Measurements from ENCODE around the gene ATG13.

ATG13 gene

DNA sequence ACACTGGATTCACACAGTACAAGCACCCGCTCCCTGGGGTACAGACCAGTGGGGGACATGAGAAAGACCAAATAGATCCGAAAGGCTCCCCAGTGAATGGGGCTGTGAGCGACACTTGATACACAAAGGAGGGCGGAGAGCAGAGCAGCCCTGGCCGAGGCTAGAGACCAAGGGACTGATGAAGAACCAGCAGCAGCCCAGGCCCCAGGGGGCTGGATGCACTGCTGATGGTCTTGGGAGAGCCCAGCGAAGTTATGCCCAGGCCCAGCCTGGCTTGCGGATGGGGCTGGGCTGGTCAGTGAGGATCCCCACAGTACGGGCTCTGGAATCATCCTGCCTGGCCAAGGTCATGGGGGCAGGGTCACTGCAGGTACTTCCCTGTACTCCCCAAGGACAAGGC, 59.8 kb downstream of the ATG13 start:
- DNase-seq, result no peak

DNA sequence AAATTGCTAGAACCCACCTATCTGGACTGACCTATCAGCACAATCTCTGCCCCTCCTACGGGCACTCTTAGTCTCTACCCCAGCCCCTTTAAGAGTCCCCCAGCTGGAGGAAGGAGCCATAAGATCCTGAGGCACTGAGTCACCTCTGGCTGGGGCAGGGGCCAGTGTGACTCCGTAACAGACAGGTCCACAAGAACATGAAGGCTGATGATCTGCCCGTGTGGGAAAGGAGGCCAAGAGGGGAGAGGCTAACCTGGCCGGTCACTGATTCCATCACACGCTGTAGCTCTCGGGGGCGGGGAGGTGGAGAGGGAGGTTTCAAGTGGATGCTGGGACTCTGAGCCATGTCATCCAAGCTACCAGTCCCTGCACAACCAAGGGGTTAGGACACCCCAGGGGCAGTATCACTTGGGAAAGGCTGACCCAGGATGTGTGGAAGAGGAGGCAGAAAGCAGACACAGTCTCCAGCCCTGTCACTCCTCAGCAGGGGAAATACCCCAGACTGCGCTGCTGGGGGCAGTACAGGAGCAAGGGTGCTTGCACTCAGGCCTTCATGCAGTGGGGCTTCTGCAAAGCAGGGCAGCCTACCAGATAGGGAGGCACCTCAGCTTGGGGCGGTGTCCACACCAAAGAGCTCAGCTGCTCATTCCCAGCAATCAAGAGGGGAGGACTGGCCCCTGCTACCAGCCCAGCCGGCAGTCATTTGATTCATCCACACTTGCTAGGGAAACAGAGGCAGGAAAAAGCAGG, 60.8 kb downstream of the ATG13 start:
- no peak for DNase-seq

DNA sequence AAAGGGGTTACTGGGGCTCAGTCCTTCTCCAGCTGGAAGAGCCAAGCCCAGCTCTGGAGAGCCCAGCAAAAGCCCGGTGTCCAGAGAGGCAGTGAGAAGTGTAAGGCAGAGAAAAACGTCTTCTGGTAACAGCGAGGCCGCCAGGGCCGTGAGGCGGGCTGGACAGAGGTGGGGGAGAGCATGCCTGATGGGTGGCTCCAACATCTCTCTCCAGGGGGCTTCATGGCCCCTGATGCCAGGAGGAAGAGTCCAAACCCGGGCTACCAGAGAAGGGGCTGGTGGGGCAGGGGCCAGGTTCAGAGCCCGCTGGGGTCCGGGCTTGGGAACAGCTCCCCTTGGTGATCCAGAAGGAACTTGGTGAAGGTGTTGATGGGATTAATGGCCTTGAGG, 61.4 kb downstream of the ATG13 start:
- DNase-seq, result no peak

DNA sequence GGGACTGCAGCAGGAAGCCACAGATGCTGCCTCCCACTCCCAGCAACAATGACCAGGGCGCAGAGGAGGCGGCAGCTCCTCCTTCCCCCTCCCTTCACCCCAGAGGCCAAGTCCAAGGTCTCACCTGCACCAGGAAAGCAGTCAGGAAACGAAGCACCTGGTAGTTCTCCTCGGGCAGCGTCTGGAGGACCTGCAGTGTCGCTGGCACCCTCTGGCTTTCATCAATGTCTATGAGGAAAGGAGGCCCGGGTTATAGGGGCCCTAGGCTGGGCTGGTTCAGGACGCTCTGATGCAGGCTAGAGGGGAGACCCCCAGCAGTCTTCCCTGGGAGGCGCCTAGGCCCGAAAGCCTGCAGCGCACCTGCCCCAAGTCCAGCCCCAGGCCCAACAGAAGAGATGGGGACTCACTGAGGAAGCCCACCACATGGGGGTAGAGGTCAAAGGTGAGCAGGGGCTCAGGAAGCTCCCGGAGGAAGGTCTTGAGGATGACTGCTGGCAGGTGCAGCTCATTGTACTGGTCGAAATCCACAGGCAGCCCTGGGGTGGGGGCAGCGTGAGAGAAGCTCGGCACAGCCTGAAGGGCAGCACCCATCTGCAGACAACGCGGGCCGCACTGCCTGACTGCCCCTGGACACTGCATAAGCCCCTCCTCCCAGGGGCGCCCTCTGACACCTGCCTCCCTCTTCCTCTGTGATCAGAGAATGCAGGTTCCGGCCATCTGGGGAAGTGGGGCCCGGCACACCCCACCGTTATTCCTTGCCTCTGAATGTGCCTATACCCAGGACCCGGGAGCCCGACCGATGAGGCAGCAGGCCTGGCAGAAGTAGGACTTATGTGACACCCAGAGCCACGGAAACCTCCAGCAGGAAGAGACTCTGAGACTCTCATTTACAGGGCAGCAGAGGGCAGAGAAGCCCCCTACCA, 62.1 kb downstream of the ATG13 start:
- no peak for DNase-seq

DNA sequence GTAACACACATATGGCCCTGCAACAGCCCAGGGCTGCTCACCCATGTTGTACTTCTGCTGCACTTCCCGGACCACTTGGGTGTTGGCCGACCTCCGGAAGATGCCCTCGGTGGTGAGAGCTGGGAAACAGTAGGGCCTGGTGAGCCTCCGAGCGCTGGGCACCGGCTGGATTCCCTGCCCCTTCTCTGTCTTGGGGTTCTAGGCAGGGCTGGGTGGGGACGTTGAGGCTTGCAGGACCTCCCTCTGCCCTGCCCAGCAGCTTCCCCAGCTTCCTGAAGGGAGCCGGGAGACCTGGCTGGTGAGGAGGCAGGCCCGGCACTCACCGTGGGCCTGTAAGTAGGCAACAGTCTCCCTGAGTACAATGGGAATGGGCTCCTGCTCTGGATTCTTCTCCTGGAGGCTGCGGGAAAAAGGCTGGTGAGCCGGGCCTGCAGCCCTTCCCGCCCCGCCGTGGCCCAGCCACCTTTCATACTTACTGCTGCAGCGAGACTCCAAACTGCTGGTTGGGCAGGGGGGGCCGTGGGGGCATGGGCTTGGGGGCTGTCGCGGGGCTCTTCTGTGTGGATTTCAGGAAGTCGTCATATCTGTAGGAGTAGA, 62.9 kb downstream of the ATG13 start:
- DNase-seq, result no peak

DNA sequence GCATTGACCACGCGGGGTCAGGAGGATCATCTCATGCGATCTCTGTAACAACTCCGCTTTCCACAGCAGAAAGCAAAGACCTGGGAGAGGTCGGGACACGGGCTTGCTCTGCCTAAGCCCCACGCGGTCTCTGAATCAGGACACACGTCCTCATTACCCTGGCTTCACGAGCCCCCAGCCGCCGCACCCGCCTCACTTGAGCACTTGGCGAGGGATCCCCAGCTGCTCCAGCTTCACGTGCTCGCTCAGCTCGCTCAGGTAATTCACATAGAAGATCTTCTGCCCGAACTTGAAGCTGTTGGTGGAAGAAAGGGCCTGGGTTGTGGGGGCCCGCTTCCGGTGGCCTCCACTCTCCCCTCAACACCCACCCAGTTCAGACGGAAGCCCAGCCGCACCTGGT, 63.5 kb downstream of the ATG13 start:
- DNase-seq, result no peak

DNA sequence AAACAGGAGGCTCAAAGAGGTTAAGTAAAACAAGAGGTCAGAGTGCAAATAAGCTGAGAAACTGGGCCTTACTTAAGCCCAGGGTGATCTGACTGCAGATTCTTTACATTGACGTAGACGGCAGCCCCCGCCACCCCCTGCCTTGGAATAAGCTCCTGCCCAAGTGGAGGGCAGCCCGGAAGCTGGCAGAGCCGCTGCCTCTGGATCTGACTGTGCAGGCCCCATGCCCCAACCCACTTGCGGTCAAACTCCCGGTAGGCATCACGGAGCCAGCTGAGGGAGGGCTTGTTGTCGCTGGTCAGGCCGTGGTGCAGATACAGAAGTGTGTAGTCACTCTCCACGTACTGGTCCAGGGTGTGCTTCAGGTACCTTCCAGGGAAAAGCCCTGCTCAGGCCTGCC, 64.5 kb downstream of the ATG13 start:
- DNase-seq, result no peak

DNA sequence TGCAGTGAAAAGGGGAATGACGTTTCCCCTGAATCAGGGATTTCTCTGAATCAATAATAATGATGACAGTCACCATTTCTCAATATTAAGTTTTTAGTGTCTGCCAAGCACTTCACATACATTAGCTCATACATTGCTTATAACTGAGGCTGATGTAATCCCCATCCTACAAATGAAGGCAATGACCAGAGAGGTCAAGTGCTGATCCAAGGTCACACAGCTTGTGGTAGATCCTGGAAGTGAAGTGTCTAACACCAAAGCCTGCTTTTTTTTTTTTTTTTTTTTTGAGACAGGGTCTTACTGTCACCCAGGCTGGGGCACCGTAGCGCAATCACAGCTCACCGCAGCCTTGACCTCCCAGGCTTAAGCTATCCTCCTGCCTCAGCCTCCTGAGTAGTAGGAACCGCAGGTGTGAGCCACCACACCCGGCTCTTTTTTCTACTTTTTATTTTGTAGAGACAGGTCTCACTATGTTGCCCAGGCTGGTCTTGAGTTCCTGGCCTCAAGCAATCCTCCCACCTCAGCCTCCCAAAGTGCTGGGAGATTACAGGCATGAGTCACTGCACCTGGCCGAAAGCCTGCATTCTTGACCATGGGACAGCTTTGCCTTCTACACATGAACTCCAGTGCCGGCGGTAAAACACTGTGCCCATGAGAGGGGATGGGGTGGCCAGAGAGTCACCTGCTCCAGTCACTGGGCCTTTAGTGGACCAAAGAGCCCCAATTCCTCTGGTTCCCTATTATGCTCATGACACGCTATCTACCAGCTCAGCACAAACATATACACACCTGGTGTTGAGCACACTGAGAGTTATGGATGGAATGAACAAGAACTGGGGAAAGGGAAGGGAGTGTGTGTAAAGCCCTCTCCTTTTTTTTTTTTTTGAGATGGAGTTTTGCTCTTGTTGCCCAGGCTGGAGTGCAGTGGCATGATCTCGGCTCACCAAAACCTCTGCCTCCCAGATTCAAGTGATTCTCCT, 65.7 kb downstream of the ATG13 start:
- no peak for DNase-seq

DNA sequence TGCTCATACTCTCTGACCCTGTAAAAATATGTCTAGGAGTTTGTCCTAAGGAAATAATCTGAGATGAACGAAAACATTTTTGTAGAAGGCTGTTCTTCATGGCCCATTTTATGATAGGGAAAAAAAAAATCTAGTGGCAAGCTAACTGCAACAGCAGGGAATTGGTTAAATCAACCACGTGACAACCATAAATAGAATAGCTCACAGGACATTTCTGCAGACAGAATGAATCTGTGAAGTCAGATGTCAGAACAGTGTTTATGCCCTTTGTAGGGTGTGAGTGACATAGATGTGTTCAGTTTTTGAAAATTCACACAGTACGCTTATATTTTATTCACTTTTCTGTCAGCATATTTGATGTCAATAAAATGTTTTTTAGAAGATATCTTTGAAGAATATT, 67.0 kb downstream of the ATG13 start:
- no peak for DNase-seq

DNA sequence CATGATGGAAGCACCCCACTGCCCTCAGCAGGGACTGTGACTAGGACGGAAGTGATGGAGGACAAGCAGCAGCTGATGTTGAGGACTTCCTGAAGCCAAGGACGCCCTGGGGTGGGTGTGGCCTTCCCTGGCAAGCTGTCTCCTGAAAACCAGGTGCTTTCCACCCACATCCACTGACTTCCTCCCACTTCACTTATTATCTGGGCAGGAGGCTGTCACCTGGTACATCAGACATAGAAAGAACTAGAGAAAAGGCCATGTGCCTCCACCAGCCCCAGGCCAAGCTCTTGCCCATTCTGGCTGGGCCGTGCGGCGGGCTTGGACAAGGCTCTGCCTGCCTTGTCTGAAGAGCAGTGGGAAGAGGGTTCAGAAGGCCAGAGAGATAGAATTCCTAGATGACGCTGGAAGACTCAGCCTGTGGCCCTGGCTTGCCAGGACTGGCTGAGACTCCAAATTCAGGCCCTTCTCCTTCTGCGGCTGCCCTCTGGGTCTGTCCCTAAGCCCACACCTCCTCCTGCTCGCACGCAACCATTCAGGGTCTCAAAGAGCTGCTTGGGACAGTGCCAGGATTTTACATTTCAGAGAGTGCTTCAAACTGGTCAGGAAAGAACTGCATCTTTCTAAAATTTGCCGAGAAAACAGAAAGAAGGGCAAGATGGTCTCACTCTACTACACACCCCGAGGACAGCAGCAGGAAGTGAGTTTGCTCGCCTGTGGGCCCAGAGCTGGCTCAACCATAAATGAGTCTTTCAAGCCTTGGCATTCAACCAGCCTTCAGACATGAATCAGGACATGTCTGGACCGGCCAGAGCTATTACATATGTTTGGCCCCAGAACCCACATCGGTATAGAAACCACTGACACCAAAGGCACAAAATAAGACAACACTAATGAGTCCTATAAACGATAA, 69.8 kb downstream of the ATG13 start:
- no peak for DNase-seq

DNA sequence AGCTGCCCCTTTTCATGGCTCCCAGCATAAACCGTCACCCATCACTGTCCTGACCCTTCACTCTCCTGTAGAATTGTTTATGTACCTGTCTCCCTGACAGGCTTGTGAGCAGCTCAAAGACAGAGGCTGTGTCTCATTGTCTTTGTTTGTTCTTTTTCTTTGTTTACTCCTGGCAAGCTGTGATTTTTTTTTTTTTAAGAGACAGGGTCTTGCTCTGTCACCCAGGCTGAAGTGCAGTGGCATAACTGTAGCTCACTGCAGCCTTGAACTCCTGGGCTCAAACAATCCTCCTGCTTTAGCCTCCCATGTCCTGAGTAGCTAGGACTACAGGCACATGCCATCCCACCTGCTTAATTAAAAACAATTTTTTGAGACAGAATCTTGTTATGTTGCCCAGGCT, 73.3 kb downstream of the ATG13 start:
- DNase-seq, result no peak

DNA sequence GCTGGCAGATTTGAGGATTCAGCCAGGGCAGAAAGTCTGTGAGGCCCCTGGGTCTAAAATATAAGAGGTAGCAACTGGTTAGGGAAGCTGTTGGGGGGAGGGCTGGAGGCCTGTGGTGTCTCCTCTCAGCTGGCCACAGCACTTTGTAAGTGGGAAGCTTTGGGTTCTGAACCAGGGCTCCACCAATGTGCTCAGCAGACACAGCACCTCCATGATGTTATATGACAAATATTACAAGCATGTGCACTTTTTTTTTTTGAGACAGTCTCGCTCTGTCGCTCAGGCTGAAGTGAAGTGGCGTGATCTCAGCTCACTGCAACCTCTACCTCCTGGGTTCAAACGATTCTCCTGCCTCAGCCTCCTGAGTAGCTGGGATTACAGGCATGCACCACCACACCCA, 75.1 kb downstream of the ATG13 start:
- no peak for DNase-seq

DNA sequence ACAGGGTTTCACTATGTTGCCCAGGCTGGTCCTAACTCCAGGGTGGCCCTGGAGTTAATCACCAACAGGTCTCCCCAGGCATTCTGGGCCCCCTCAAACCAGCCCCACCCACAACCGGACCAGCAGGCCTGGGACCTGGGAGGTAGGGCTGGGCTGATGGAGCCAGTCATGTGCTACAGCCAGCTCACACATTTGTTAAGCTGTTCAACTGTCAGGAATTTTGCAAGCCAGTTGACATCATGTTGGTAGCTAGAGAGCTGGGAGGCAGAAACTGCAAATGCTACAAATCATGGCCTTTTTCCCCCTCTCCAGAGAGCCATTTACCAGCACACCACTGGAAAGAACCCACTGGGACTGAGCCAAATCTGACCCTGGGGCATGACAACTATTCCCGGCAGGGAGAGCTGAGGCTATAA, 76.3 kb downstream of the ATG13 start:
- DNase-seq, result no peak

DNA sequence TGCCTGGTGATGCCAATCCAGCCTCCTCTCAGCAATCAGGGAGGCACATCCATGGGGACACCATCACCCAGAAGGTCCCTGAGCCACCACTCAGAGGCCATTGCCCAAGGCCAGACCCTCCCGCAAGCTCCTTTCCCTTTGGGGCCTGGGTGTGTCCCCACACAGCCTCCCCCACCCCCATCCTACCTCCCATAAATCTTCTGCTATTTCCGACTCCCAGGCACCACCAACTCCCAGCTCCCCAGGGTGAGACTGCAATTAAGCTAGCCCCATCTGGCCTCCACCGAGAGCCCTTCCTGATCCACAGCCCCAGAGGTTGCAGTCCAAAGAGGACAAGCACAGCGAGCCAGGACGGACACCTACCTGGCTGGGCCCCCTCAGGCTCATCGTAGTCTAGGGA, 76.7 kb downstream of the ATG13 start:
- DNase-seq, result no peak

DNA sequence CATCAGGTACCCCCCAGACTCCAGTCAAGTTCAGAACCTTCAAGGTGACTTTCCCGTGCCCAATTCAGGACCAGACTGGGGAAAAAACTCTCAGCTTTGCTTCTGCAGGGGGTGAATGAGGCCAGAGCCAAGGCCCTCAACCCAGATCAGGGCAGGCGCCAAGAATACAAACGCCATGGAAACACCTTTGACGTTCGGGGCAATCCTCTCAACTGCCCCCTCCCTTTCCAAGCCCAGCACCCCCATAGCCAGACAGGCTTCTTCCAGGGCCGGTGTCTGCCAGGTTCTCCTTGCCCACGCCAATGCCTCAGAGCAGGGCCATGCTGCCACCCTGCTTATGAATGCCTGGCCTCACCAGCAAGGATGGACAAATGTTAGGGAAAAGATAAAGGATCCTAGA, 77.3 kb downstream of the ATG13 start:
- no peak for DNase-seq

DNA sequence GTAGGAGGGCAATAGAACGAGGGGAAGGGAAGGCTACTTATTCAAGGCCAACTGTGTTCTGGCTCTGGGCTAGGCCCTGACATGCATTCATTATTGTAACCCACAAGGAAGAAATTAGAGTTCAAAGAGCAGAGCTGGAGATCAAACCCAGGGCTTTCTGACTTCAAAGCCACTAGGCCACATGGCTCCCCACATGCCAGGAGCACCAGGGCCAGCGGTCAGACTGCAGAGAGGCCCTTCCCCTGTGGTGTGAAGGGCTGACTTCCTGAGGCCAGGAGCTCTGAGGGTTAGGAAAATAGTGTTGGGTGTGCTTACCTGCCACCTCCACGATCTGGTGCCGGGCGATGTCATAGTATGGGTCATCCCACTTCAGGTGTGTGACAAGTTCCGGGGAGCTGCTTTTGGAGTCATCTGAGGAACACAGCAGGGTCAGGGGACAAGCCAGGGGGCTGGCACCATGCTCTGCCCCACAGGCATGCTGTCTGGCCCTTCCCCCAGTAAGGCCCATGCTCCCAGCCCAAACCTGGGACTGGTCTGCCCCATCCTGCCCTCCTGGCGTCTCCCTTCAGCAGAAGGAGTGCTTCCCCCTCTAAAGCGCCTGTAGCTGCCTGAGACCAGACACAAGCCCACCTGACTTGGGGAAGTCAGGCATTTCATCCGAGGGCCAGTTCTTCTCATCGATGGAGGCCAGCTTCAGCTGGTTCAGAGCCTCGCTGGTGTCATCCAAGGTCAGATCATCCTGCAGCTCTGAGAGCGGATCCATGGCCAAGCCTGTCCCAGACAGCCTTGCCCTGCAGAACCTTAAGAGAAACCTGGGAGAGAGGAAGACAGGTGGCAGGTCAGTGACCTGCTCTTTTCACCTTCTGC, 78.2 kb downstream of the ATG13 start:
- no peak for DNase-seq

DNA sequence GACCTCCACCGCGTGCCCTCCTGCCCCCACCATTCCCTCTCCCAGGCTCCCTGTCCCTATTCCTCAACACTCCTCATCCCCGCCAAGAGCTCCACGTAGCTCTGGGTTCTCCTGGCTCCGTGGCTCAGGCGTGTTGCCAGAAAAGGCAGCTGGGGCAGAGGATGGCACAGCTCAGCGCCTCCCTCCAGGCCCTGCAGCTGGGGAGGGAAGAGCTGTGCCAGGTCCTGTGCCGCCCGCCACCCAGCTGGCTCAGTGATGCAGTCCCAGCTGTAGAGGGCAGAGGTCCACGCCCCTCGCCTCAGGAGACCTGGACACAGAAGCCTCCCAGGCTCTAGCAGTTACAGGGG, 78.8 kb downstream of the ATG13 start:
- DNase-seq, result no peak

DNA sequence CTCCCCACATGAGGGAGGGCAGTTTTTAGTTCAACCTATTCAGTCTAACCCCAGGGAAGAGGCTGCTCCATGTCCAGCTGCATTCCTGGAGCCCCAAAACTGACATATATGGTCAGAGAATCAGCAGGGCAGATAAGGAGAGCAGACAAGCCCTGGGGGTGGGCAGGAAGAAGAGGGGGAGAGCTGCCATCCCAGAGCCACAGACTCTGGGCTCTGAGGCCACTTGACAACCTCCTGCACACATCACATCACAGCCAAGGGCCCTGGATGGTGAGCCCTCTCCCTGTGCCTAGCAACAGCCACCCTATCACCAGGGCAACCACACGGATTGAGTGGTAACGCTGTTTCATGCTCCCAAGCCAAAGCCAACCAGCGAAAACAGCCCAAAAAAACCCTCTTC, 80.0 kb downstream of the ATG13 start:
- no peak for DNase-seq

DNA sequence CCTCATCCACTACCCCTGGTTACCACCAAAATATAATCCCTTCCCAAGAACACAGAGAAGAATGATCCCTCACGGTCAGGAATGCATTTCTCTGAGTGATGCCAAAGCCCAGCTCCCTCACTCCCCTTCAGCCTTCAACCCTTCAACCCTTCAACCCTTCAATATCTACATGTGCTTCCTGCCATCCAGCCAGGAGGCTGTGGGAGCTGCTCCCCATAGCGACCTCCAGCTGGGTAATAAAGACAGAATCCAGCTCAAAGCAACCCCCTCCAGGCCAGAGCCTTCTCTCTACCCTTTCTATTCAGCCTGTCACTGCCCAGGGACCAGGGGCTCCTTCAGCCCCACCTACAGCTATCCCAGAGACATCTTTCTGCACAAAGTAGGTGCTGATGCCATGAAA, 80.4 kb downstream of the ATG13 start:
- DNase-seq, result no peak

DNA sequence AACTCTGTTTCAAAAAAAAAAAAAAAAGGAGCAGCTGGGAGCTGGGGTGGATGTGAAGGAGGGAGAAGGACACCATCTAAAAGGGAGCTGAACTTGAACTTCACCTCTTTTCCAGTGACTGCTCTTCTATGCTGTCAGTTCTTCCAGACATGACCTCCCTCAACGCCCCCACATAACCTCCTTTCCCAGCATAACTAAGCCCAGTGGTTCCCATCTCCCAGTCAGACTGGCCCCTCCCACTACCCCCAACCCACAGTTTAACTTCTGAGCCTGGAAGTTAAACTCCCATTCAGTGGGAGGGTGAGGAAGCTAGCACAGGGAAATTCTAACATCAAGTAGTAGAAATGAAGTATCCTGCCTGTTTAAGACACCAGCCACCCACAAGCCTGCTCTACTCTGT, 81.2 kb downstream of the ATG13 start:
- DNase-seq, result no peak
